ENCODE data around the gene DPH5.

DNA sequence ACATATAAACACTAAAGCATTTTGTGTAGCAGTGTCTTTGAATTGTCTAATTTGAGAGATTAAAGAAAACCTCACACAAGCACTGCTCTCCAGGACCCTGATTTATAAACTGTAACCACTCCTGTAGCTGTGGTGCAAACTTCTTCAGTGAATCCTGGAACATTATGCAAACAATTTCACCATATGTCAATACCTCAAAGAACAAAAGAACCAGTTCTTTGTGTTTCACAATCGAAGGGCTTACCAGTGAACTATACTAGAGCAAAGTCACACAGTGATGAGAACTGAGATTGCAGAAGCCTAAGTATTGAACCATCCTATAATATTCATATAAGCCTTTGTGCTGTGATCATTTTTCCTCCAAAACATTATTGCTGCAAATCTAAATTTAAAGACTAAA is 21.5 kb downstream of the DPH5 start:
- TF ChIP-seq CTCF (IDR thresholded peaks at IDR 0.05 in 2 of 3, conservative IDR thresholded peaks at IDR 0.05 in 1 of 3; ENCODE audit: control insufficient read depth in 2 of 3, extremely low read depth in 1 of 3, insufficient read depth in 1 of 3, low read depth in 3 of 3, low read length in 3 of 3) = no peak
- no peak for TF ChIP-seq NFIC (IDR thresholded peaks at IDR 0.05; ENCODE audit: low read depth, low read length)
- no peak for TF ChIP-seq POLR2A (IDR thresholded peaks at IDR 0.05; ENCODE audit: low read depth, low read length)
- TF ChIP-seq EZH2 (IDR thresholded peaks at IDR 0.05; ENCODE audit: borderline replicate concordance, control insufficient read depth, low read depth, low read length) = no peak
- no peak for TF ChIP-seq RAD21 (IDR thresholded peaks at IDR 0.05; ENCODE audit: insufficient read depth, low read depth, low read length)
- no peak for TF ChIP-seq CHD2 (IDR thresholded peaks at IDR 0.05; ENCODE audit: borderline replicate concordance, low read depth, low read length)
- no peak for TF ChIP-seq BACH1 (IDR thresholded peaks at IDR 0.05; ENCODE audit: borderline replicate concordance)
- no peak for TF ChIP-seq SIN3A (IDR thresholded peaks at IDR 0.05; ENCODE audit: low read depth, low read length)

Data from GM12878 (cell line).